Astrocyte of the cerebellum (primary cell): Measurements from ENCODE around the gene ECE1.

ENCODE experiments used
- DNase-seq: peaks from one replicate; pipeline ENCODE4 v3.0.0-alpha.2; 2011; ENCODE audit warnings: low read depth
- H3K4me3 ChIP-seq: 2 replicates; pipeline ENCODE4 v1.5.1; 2011; ENCODE audit warnings: mild to moderate bottlenecking, low read depth, low read length, moderate library complexity
- CTCF ChIP-seq: IDR thresholded peaks from 2 replicates; pipeline ENCODE4 v1.5.1; 2012; ENCODE audit warnings: low read length, low read depth, moderate library complexity, mild to moderate bottlenecking; ENCODE audit errors: missing control alignments
- in situ Hi-C: cut with HindIII; loops from 2 replicates; pipeline ENCODE4 v1.10.0; 2017; ENCODE audit warnings: low sequenced_read_pairs

ECE1 gene

GRCh38 chr1:21331752-21332478 lies 41.7 kb upstream of the ECE1 start:
- no peak overlapping the region for H3K4me3 ChIP-seq
- in situ Hi-C loops, result loop anchor here (10.0 kb wide), 1 partner anchor 87 kb away; no protein-coding TSS in a partner anchor
- TF ChIP-seq CTCF, result no peak
- DNase-seq, result no peak

GRCh38 chr1:21330544-21330943 lies 40.3 kb upstream of the ECE1 start:
- TF ChIP-seq CTCF, result no peak
- no peak overlapping the region for H3K4me3 ChIP-seq
- DNase-seq, result no peak
- in situ Hi-C loops, result loop anchor here (10.0 kb wide), 1 partner anchor 86 kb away; no protein-coding TSS in a partner anchor

GRCh38 chr1:21329209-21329844 lies 39.1 kb upstream of the ECE1 start:
- DNase-seq, result no peak
- no peak for TF ChIP-seq CTCF
- in situ Hi-C loops, result loop anchor here (5.0 kb wide), 1 partner anchor 57 kb away; no protein-coding TSS in a partner anchor
- H3K4me3 ChIP-seq, result no peak overlapping the region

GRCh38 chr1:21327566-21328323 lies 37.5 kb upstream of the ECE1 start:
- in situ Hi-C loops, result loop anchor here (5.0 kb wide), 1 partner anchor 55 kb away; no protein-coding TSS in a partner anchor
- TF ChIP-seq CTCF, result no peak
- H3K4me3 ChIP-seq, result no peak overlapping the region
- DNase-seq, result no peak

- in situ Hi-C loops, result loop anchor here (5.0 kb wide), 1 partner anchor 55 kb away; no protein-coding TSS in a partner anchor
- TF ChIP-seq CTCF, result no peak
- no peak overlapping the region for H3K4me3 ChIP-seq
- DNase-seq, result no peak
Observed at GRCh38 chr1:21326861-21327344, 36.6 kb upstream of the ECE1 start.

- in situ Hi-C loops, result loop anchor here (5.0 kb wide), 1 partner anchor 54 kb away; no protein-coding TSS in a partner anchor
- H3K4me3 ChIP-seq, result no peak overlapping the region
- no peak for DNase-seq
- no peak for TF ChIP-seq CTCF
Observed at GRCh38 chr1:21325731-21326387, 35.6 kb upstream of the ECE1 start.
